ENCODE measurements around the gene ARMC9. TPM values are rescaled to one million over a fixed set of nuclear protein-coding genes. Genes with fewer than 3 reads are reported as not detected.

Gene ARMC9
- total RNA-seq, 1 experiment from 2014 or later: 16.4 TPM

DNA sequence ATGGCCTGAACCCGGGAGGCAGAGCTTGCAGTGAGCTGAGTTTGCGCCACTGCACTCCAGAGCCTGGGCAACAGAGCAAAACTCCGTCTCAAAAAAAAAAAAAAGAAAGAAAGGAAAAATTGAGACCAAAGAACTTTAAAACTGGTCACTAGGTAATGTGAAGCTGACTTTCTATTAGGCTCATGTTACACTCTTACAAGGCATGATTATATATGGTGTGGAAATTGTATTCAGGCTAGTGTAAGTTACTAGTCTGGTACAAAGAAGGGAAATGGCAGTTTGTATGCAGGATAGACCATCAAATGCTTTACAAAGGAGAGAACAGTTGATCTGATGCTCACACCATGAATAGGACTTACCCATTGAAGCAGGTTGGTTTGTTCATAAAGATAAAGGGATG lies 35.4 kb upstream of the ARMC9 start (continued):
- TF ChIP-seq, protein P1, sequence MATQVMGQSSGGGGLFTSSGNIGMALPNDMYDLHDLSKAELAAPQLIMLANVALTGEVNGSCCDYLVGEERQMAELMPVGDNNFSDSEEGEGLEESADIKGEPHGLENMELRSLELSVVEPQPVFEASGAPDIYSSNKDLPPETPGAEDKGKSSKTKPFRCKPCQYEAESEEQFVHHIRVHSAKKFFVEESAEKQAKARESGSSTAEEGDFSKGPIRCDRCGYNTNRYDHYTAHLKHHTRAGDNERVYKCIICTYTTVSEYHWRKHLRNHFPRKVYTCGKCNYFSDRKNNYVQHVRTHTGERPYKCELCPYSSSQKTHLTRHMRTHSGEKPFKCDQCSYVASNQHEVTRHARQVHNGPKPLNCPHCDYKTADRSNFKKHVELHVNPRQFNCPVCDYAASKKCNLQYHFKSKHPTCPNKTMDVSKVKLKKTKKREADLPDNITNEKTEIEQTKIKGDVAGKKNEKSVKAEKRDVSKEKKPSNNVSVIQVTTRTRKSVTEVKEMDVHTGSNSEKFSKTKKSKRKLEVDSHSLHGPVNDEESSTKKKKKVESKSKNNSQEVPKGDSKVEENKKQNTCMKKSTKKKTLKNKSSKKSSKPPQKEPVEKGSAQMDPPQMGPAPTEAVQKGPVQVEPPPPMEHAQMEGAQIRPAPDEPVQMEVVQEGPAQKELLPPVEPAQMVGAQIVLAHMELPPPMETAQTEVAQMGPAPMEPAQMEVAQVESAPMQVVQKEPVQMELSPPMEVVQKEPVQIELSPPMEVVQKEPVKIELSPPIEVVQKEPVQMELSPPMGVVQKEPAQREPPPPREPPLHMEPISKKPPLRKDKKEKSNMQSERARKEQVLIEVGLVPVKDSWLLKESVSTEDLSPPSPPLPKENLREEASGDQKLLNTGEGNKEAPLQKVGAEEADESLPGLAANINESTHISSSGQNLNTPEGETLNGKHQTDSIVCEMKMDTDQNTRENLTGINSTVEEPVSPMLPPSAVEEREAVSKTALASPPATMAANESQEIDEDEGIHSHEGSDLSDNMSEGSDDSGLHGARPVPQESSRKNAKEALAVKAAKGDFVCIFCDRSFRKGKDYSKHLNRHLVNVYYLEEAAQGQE (IDR thresholded peaks at IDR 0.05; ENCODE audit: low read depth): no peak
- no peak for TF ChIP-seq POLR2AphosphoS5 (IDR thresholded peaks at IDR 0.05; ENCODE audit: low read depth, low read length)
- TF ChIP-seq RAD21 (IDR thresholded peaks at IDR 0.05; ENCODE audit: low read depth): no peak
- no peak for TF ChIP-seq POLR2A (IDR thresholded peaks at IDR 0.05; ENCODE audit: borderline replicate concordance, extremely low read depth, insufficient read depth, insufficient read length)

DNA sequence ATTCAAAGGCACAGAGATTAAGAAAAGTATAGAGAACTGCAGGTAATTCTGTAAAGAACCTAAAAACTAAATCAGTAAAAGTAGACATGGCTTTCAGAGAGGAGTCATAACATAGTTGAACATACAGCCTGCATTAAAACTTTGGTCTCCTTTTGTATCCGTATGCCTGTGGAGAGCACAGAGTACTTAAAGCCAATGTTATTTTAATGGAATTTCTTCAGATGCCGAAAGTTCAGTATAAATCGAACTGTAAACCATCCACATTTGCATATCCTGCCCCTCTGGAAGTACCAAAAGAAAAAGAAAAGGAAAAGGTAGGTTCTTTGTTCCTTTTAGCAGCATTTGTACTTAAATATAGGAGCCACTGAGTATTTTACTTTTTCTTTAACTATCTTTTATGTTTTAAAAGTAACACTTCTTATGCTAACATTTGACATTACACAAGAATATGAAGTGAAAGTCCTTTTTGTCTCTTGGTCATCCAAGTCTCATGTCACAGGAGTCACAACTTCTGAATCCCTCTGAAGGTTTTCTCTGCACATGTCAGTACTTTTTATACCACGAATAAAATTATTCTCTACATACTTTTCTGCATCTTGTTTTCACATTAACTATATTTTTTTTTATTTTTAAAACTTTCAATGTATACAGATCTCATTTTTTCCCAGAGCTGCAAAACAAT lies 34.9 kb upstream of the ARMC9 start:
- ATAC-seq: no peak
- POLR2A ChIA-PET: no interaction called here
- Histone ChIP-seq H3K9me2 (ENCODE audit: insufficient read depth) (no peaks in the 10 kb centered on the region), H3K79me2 (ENCODE audit: insufficient read depth, low read length) (no peaks in the 10 kb centered on the region), H3K27ac (ENCODE audit: low read depth, low read length) (no peak overlapping the region), H4K20me1 (ENCODE audit: insufficient read depth) (0 out of 2 replicates have a peak, but pooled peaks cover 4% of the 10 kb centered on the region), H3K4me2 (ENCODE audit: low read length) (no peak overlapping the region), H3K4me1 (ENCODE audit: control insufficient read depth in 1 of 2, insufficient read depth in 2 of 2, low read length in 2 of 2) (peaks cover 0 to 6% of the 10 kb centered on the region in 2 experiments; a peak in 1 of 4 replicates), H3K36me3 (ENCODE audit: control insufficient read depth in 1 of 2, insufficient read depth in 2 of 2, low read length in 2 of 2) (peaks cover 9 to 40% of the 10 kb centered on the region in 2 experiments; a peak in 3 of 4 replicates), H3K9me3 (ENCODE audit: control insufficient read depth in 1 of 2, insufficient read depth in 1 of 2, low read depth in 1 of 2, low read length in 2 of 2) (no peaks in the 10 kb centered on the region), H3K27me3 (ENCODE audit: insufficient read depth, low read length) (no peaks in the 10 kb centered on the region), H2AFZ (ENCODE audit: low read depth, low read length, poor library complexity, severe bottlenecking) (no peak overlapping the region), H3K4me3 (replicated peaks in 1 of 2; ENCODE audit: low read depth in 1 of 2, low read length in 2 of 2) (no peak overlapping the region), H3K9ac (ENCODE audit: low read length) (no peak overlapping the region)
- no peak for DNase-seq (ENCODE audit: low read depth, low spot score)
- TF ChIP-seq TCF7L2 (IDR thresholded peaks at IDR 0.05; ENCODE audit: borderline replicate concordance, extremely low read depth, insufficient read depth, insufficient read length) (no peak), POLR2A (IDR thresholded peaks at IDR 0.05; ENCODE audit: borderline replicate concordance, extremely low read depth, insufficient read depth, insufficient read length) (no peak), CBX3 (IDR thresholded peaks at IDR 0.05; ENCODE audit: low read depth) (no peak), SIN3A (IDR thresholded peaks at IDR 0.05; ENCODE audit: low read depth) (no peak)
- TF ChIP-seq, protein P2, sequence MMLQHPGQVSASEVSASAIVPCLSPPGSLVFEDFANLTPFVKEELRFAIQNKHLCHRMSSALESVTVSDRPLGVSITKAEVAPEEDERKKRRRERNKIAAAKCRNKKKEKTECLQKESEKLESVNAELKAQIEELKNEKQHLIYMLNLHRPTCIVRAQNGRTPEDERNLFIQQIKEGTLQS (IDR thresholded peaks at IDR 0.05): no peak
- TF ChIP-seq, protein P3, sequence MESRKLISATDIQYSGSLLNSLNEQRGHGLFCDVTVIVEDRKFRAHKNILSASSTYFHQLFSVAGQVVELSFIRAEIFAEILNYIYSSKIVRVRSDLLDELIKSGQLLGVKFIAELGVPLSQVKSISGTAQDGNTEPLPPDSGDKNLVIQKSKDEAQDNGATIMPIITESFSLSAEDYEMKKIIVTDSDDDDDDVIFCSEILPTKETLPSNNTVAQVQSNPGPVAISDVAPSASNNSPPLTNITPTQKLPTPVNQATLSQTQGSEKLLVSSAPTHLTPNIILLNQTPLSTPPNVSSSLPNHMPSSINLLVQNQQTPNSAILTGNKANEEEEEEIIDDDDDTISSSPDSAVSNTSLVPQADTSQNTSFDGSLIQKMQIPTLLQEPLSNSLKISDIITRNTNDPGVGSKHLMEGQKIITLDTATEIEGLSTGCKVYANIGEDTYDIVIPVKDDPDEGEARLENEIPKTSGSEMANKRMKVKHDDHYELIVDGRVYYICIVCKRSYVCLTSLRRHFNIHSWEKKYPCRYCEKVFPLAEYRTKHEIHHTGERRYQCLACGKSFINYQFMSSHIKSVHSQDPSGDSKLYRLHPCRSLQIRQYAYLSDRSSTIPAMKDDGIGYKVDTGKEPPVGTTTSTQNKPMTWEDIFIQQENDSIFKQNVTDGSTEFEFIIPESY (IDR thresholded peaks at IDR 0.05; ENCODE audit: extremely low read depth, insufficient replicate concordance, low read length): no peak
- TF ChIP-seq, protein P1 (IDR thresholded peaks at IDR 0.05; ENCODE audit: low read depth): no peak
- no TSS peak for BruUV-seq (replicated peaks)
- RAD21 ChIA-PET (ENCODE audit: low non-redundant PET in 1 of 2, low total read pairs in 2 of 2, uncharacterized antibody in 2 of 2, unreplicated experiment in 2 of 2): no interaction called here
- intact Hi-C loops (cut with micrococcal nuclease): no loop called here
- CTCF ChIA-PET: no interaction called here
